HEK293 (cell line): ENCODE measurements around the gene ZDHHC14.
"Not testable (repeated sequence)": the region's sequence is repeated elsewhere in the genome, so short reads cannot be mapped to it uniquely, and the experiment has no call there.

ENCODE experiments used
- CTCF ChIA-PET: fragments of 350-600 bp; formaldehyde crosslinking; extraction: SDS; loops from one replicate; lab custom pipeline; 2021; ENCODE audit warnings: antibody characterized with exemption; lab: Yijun Ruan, JAX
- POLR2A ChIA-PET: fragments of 300-600 bp; formaldehyde crosslinking; extraction: SDS; loops from one replicate; lab custom pipeline; 2020; ENCODE audit warnings: antibody characterized with exemption, inconsistent platforms; lab: Yijun Ruan, JAX
- H3K27ac ChIP-seq: fragments of 200-500 bp; sonication (Bioruptor generic); 2 replicates; pipeline ENCODE4 v1.5.1; 2014; ENCODE audit warnings: low read depth, low read length, control low read depth, inconsistent platforms; ENCODE audit errors: extremely low read depth
- H3K36me3 ChIP-seq, 2 experiments: fragments of 200-500 bp in 1 of 2; sonication (Bioruptor generic) in 1 of 2; 1 replicate in 1 of 2; 2 replicates in 1 of 2; pipeline ENCODE4 v1.5.1; 2014 to 2017; ENCODE audit warnings: inconsistent platforms in 2 of 2, low read length in 2 of 2; ENCODE audit not compliant: control insufficient read depth in 2 of 2, insufficient read depth in 1 of 2
- H3K4me1 ChIP-seq: fragments of 200-500 bp; sonication (Bioruptor generic); 2 replicates; pipeline ENCODE4 v1.5.1; 2014; ENCODE audit warnings: mild to moderate bottlenecking, low read length, inconsistent platforms; ENCODE audit not compliant: control insufficient read depth, insufficient read depth
- H3K4me3 ChIP-seq: 2 replicates; pipeline ENCODE4 v1.5.1; 2011; ENCODE audit warnings: low read depth, mild to moderate bottlenecking, control low read depth, low read length, moderate library complexity
- H3K9me3 ChIP-seq: fragments of 200-500 bp; sonication (Bioruptor generic); 2 replicates; pipeline ENCODE4 v1.5.1; 2014; ENCODE audit warnings: low read depth, low read length, inconsistent platforms; ENCODE audit not compliant: control insufficient read depth, insufficient read depth
- EGR2 ChIP-seq: fragments of 450-650 bp; formaldehyde crosslinking; IDR thresholded peaks from 2 replicates; pipeline ENCODE4 v1.5.1; 2016; ENCODE audit warnings: low read depth, missing biosample characterization, missing genetic modification characterization
- GFI1B ChIP-seq: fragments of 450-650 bp; formaldehyde crosslinking; IDR thresholded peaks from 2 replicates; pipeline ENCODE4 v1.5.1; 2016; ENCODE audit warnings: missing biosample characterization, missing genetic modification characterization
- GLI4 ChIP-seq: fragments of 450-650 bp; formaldehyde crosslinking; IDR thresholded peaks from 2 replicates; pipeline ENCODE4 v1.5.1; 2016; ENCODE audit warnings: missing biosample characterization, missing genetic modification characterization
- MYNN ChIP-seq: fragments of 450-650 bp; formaldehyde crosslinking; IDR thresholded peaks from 2 replicates; pipeline ENCODE4 v1.5.1; 2016; ENCODE audit warnings: missing biosample characterization, missing genetic modification characterization, borderline replicate concordance
- REPIN1 ChIP-seq: fragments of 450-650 bp; formaldehyde crosslinking; IDR thresholded peaks from 2 replicates; pipeline ENCODE4 v1.5.1; 2017; ENCODE audit warnings: missing biosample characterization, missing genetic modification characterization, low read depth
- ZIC2 ChIP-seq: fragments of 450-650 bp; formaldehyde crosslinking; IDR thresholded peaks from 2 replicates; pipeline ENCODE4 v1.5.1; 2016; ENCODE audit warnings: missing biosample characterization, missing genetic modification characterization
- ZNF146 ChIP-seq: fragments of 450-650 bp; formaldehyde crosslinking; IDR thresholded peaks from 2 replicates; pipeline ENCODE4 v1.5.1; 2016; ENCODE audit warnings: missing biosample characterization, missing genetic modification characterization
- ZNF239 ChIP-seq: fragments of 450-650 bp; formaldehyde crosslinking; IDR thresholded peaks from 2 replicates; pipeline ENCODE4 v1.5.1; 2016; ENCODE audit warnings: missing biosample characterization, missing genetic modification characterization
- ZNF266 ChIP-seq: fragments of 450-650 bp; formaldehyde crosslinking; IDR thresholded peaks from 2 replicates; pipeline ENCODE4 v1.5.1; 2016; ENCODE audit warnings: missing biosample characterization, missing genetic modification characterization, low read depth
- ZNF274 ChIP-seq, 2 experiments: fragments of 200-500 bp in 1 of 2; fragments of 450-650 bp in 1 of 2; sonication (Bioruptor generic) in 1 of 2; formaldehyde crosslinking in 1 of 2; IDR thresholded peaks; 2 replicates each; pipeline versions ENCODE4 v1.5.1 to v1.6.1; 2014 to 2016; ENCODE audit warnings: borderline replicate concordance in 1 of 2, inconsistent platforms in 1 of 2, low read length in 1 of 2, missing biosample characterization in 1 of 2, missing genetic modification characterization in 1 of 2
- ZNF354C ChIP-seq: fragments of 450-650 bp; formaldehyde crosslinking; IDR thresholded peaks from 2 replicates; pipeline ENCODE4 v1.5.1; 2016; ENCODE audit warnings: missing biosample characterization, missing genetic modification characterization, low read depth, borderline replicate concordance
- ZNF37A ChIP-seq: fragments of 450-650 bp; IDR thresholded peaks from 2 replicates; pipeline ENCODE4 v1.5.1; 2018; ENCODE audit warnings: missing biosample characterization, missing genetic modification characterization
- ZNF394 ChIP-seq: fragments of 450-650 bp; formaldehyde crosslinking; IDR thresholded peaks from 2 replicates; pipeline ENCODE4 v1.5.1; 2016; ENCODE audit warnings: missing biosample characterization, missing genetic modification characterization, mild to moderate bottlenecking, moderate library complexity, borderline replicate concordance
- ZNF426 ChIP-seq: fragments of 450-650 bp; formaldehyde crosslinking; IDR thresholded peaks from 2 replicates; pipeline ENCODE4 v1.5.1; 2017; ENCODE audit warnings: missing biosample characterization, missing genetic modification characterization, mild to moderate bottlenecking, inconsistent platforms, moderate library complexity
- ZNF510 ChIP-seq: fragments of 450-650 bp; formaldehyde crosslinking; IDR thresholded peaks from 2 replicates; pipeline ENCODE4 v1.5.1; 2018; ENCODE audit warnings: mild to moderate bottlenecking, missing genetic modification characterization, missing biosample characterization; ENCODE audit not compliant: insufficient replicate concordance
- ZNF514 ChIP-seq: fragments of 450-650 bp; formaldehyde crosslinking; IDR thresholded peaks from 2 replicates; pipeline ENCODE4 v1.5.1; 2016; ENCODE audit warnings: missing biosample characterization, missing genetic modification characterization
- ZNF529 ChIP-seq: fragments of 450-650 bp; formaldehyde crosslinking; IDR thresholded peaks from 2 replicates; pipeline ENCODE4 v1.5.1; 2017; ENCODE audit warnings: missing genetic modification characterization, missing biosample characterization; ENCODE audit not compliant: insufficient replicate concordance
- ZNF549 ChIP-seq: fragments of 450-650 bp; IDR thresholded peaks from 2 replicates; pipeline ENCODE4 v1.5.1; 2018; ENCODE audit warnings: missing biosample characterization, missing genetic modification characterization, mild to moderate bottlenecking, inconsistent platforms, moderate library complexity
- ZNF596 ChIP-seq: fragments of 450-650 bp; IDR thresholded peaks from 2 replicates; pipeline ENCODE4 v1.5.0; 2018; ENCODE audit warnings: missing biosample characterization, mild to moderate bottlenecking, missing genetic modification characterization, moderate library complexity
- ZNF654 ChIP-seq: fragments of 450-650 bp; formaldehyde crosslinking; IDR thresholded peaks from 2 replicates; pipeline ENCODE4 v1.5.1; 2016; ENCODE audit warnings: low read depth, missing biosample characterization, missing genetic modification characterization
- TF ChIP-seq, protein P1 (sequence below): fragments of 450-650 bp; formaldehyde crosslinking; IDR thresholded peaks from 2 replicates; pipeline ENCODE4; 2016; ENCODE audit warnings: missing biosample characterization, missing genetic modification characterization
- TF ChIP-seq, protein P2 (sequence below): fragments of 450-650 bp; formaldehyde crosslinking; IDR thresholded peaks from 2 replicates; pipeline ENCODE4 v1.5.1; 2016; ENCODE audit warnings: missing biosample characterization, missing genetic modification characterization
- TF ChIP-seq, protein P3 (sequence below): fragments of 450-650 bp; formaldehyde crosslinking; IDR thresholded peaks from 2 replicates; pipeline ENCODE4 v1.5.1; 2016; ENCODE audit warnings: missing biosample characterization, missing genetic modification characterization, borderline replicate concordance

The ZDHHC14 gene

GRCh38 chr6:157407646-157408045 lies 26.7 kb downstream of the ZDHHC14 start:
- H3K4me1 ChIP-seq: no peaks in the 10 kb centered on the region
- H3K27ac ChIP-seq: no peak overlapping the region
- TF ChIP-seq ZNF37A (tag by site-specific recombination): no peak
- no peak for TF ChIP-seq ZNF239 (tag by site-specific recombination)
- TF ChIP-seq ZNF654: no peak
- no peak for TF ChIP-seq EGR2 (tag by site-specific recombination)
- TF ChIP-seq, protein P1, sequence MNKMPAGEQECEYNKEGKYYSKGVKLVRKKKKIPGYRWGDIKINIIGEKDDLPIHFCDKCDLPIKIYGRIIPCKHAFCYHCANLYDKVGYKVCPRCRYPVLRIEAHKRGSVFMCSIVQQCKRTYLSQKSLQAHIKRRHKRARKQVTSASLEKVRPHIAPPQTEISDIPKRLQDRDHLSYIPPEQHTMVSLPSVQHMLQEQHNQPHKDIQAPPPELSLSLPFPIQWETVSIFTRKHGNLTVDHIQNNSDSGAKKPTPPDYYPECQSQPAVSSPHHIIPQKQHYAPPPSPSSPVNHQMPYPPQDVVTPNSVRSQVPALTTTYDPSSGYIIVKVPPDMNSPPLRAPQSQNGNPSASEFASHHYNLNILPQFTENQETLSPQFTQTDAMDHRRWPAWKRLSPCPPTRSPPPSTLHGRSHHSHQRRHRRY (tag by site-specific recombination): no peak
- no peak for TF ChIP-seq ZNF529
- TF ChIP-seq, protein P2, sequence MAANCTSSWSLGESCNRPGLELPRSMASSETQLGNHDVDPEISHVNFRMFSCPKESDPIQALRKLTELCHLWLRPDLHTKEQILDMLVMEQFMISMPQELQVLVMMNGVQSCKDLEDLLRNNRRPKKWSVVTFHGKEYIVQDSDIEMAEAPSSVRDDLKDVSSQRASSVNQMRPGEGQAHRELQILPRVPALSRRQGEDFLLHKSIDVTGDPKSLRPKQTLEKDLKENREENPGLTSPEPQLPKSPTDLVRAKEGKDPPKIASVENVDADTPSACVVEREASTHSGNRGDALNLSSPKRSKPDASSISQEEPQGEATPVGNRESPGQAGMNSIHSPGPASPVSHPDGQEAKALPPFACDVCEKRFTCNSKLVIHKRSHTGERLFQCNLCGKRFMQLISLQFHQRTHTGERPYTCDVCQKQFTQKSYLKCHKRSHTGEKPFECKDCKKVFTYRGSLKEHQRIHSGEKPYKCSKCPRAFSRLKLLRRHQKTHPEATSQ (tag by site-specific recombination): no peak
- no peak for TF ChIP-seq ZNF274 (IDR thresholded peaks at IDR 0.05; ENCODE audit: low read length)
- TF ChIP-seq ZNF274 (tag by site-specific recombination; IDR thresholded peaks at IDR 0.05; ENCODE audit: borderline replicate concordance): no peak
- no peak for TF ChIP-seq ZNF354C (tag by site-specific recombination)
- TF ChIP-seq ZNF514 (tag by site-specific recombination): no peak
- TF ChIP-seq, protein P3, sequence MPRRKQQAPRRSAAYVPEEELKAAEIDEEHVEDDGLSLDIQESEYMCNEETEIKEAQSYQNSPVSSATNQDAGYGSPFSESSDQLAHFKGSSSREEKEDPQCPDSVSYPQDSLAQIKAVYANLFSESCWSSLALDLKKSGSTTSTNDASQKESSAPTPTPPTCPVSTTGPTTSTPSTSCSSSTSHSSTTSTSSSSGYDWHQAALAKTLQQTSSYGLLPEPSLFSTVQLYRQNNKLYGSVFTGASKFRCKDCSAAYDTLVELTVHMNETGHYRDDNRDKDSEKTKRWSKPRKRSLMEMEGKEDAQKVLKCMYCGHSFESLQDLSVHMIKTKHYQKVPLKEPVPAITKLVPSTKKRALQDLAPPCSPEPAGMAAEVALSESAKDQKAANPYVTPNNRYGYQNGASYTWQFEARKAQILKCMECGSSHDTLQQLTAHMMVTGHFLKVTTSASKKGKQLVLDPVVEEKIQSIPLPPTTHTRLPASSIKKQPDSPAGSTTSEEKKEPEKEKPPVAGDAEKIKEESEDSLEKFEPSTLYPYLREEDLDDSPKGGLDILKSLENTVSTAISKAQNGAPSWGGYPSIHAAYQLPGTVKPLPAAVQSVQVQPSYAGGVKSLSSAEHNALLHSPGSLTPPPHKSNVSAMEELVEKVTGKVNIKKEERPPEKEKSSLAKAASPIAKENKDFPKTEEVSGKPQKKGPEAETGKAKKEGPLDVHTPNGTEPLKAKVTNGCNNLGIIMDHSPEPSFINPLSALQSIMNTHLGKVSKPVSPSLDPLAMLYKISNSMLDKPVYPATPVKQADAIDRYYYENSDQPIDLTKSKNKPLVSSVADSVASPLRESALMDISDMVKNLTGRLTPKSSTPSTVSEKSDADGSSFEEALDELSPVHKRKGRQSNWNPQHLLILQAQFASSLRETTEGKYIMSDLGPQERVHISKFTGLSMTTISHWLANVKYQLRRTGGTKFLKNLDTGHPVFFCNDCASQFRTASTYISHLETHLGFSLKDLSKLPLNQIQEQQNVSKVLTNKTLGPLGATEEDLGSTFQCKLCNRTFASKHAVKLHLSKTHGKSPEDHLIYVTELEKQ (tag by site-specific recombination): no peak
- no peak for TF ChIP-seq ZNF549 (tag by site-specific recombination)
- TF ChIP-seq ZNF596 (tag by site-specific recombination): no peak
- TF ChIP-seq ZNF394: no peak
- TF ChIP-seq GFI1B: no peak
- TF ChIP-seq ZNF426: no peak
- TF ChIP-seq, all 188 proteins: peak for 0
- POLR2A ChIA-PET: no interaction called here
- no peaks in the 10 kb centered on the region for H3K9me3 ChIP-seq
- CTCF ChIA-PET: interaction anchor here (0.6 kb wide), 1 partner anchor 36 kb away, joined by 4 read pairs; no protein-coding TSS in a partner anchor
- H3K4me3 ChIP-seq: no peak overlapping the region
- no peaks in the 10 kb centered on the region for H3K36me3 ChIP-seq

DNA sequence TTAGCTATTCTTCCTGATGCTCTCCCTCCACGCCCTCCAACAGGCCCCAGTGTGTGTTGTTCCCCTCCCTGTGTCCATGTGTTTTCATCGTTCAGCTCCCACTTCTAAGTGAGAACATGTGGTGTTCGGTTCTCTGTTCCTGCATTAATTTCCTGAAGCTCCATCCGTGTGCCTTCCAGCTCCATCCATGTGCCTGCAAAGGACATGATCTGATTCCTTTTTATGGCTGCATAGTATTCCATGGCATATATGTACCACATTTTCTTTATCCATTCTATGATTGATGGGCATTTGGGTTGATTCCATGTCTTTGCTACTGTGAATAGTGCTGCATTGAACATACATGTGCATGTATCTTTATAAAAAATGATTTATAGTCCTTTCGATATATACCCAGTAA lies 27.4 kb downstream of the ZDHHC14 start:
- H3K27ac ChIP-seq, H3K36me3 ChIP-seq, H3K4me3 ChIP-seq, H3K4me1 ChIP-seq, CTCF ChIA-PET, POLR2A ChIA-PET, H3K9me3 ChIP-seq: not testable (repeated sequence)
- TF ChIP-seq ZNF146: peak; percentile 95

DNA sequence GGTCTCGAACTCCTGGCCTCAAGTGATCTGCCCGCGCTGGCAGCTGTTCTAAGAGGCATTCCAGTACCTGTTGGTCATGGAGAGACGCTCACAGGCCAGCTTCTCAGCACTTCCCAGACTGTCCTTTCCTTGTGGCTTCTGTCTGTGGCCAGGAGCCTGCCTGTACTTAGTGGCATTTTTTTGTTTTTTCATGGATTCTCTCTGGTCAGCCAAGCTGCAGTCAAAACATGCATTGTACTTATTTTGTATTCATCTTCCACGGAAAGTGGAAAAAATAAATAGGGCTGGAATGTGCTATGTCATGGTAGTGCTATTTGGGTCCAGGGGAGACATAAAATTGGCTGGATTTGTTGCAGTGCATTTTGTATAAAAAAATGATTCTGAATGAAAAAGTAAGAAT lies 29.1 kb downstream of the ZDHHC14 start:
- ChIA-PET CTCF (no interaction called here), POLR2A (no interaction called here)
- no peak overlapping the region for H3K27ac ChIP-seq

More for the DNA sequence above, 29.1 kb downstream of the ZDHHC14 start:
- no peaks in the 10 kb centered on the region for H3K36me3 ChIP-seq
- TF ChIP-seq ZIC2: no peak
- TF ChIP-seq GFI1B: no peak
- TF ChIP-seq MYNN (tag by site-specific recombination): no peak
- TF ChIP-seq ZNF266: no peak
- TF ChIP-seq ZNF510: no peak
- TF ChIP-seq GLI4 (tag by site-specific recombination): no peak
- no peak for TF ChIP-seq REPIN1
- TF ChIP-seq, all 188 proteins: peak for 0
- Histone ChIP-seq H3K4me1 (no peaks in the 10 kb centered on the region), H3K9me3 (no peaks in the 10 kb centered on the region), H3K4me3 (no peak overlapping the region)
